GM23338 (cell line): ENCODE data around the gene KPNA6.

ENCODE experiments used
- EZH2phosphoT487 ChIP-seq: fragments of 200-600 bp; sonication (generic); IDR thresholded peaks from one replicate; pipeline ENCODE4 v1.8.1; 2018; ENCODE audit warnings: antibody characterized with exemption; ENCODE audit not compliant: unreplicated experiment
- POLR2AphosphoS5 ChIP-seq: IDR thresholded peaks from 2 replicates; pipeline ENCODE4 v1.6.1; 2016; ENCODE audit warnings: antibody characterized with exemption, low read depth
- TF ChIP-seq, protein P1 (sequence below), 2 experiments: fragments of 200-600 bp in 1 of 2; sonication (generic) in 1 of 2; conservative IDR thresholded peaks; 2 replicates each; pipeline versions ENCODE4 v1.5.1 to v1.6.1; 2016 to 2017; ENCODE audit warnings: antibody characterized with exemption in 2 of 2, low read depth in 2 of 2, mild to moderate bottlenecking in 2 of 2, moderate library complexity in 1 of 2
- TF ChIP-seq, protein P2 (sequence below): IDR thresholded peaks from one replicate; pipeline ENCODE4 v1.6.1; 2018; ENCODE audit warnings: antibody characterized with exemption; ENCODE audit not compliant: unreplicated experiment

DNA sequence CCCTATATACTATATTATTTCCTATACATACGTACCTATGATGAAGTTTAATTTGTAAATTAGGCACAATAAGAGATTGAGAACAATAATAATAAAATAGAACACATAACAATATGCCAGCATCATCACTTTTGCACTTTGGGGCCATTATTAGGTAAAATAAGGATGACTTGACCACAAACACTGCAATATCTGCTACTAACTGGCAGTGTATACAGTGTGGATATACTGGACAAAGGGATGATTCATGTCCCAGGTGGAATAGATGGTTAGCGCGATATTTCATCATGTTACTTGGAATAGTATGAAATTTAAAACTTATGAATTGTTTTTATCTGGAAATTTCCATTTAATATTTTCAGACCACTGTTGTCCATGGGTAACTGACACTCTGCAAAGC is 36.2 kb downstream of the KPNA6 start:
- TF ChIP-seq EZH2phosphoT487 (no peak), POLR2AphosphoS5 (no peak)
- TF ChIP-seq, protein P1, sequence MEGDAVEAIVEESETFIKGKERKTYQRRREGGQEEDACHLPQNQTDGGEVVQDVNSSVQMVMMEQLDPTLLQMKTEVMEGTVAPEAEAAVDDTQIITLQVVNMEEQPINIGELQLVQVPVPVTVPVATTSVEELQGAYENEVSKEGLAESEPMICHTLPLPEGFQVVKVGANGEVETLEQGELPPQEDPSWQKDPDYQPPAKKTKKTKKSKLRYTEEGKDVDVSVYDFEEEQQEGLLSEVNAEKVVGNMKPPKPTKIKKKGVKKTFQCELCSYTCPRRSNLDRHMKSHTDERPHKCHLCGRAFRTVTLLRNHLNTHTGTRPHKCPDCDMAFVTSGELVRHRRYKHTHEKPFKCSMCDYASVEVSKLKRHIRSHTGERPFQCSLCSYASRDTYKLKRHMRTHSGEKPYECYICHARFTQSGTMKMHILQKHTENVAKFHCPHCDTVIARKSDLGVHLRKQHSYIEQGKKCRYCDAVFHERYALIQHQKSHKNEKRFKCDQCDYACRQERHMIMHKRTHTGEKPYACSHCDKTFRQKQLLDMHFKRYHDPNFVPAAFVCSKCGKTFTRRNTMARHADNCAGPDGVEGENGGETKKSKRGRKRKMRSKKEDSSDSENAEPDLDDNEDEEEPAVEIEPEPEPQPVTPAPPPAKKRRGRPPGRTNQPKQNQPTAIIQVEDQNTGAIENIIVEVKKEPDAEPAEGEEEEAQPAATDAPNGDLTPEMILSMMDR (conservative IDR thresholded peaks at IDR 0.05; ENCODE audit: low read depth in 2 of 2) = no peak
- TF ChIP-seq, protein P2, sequence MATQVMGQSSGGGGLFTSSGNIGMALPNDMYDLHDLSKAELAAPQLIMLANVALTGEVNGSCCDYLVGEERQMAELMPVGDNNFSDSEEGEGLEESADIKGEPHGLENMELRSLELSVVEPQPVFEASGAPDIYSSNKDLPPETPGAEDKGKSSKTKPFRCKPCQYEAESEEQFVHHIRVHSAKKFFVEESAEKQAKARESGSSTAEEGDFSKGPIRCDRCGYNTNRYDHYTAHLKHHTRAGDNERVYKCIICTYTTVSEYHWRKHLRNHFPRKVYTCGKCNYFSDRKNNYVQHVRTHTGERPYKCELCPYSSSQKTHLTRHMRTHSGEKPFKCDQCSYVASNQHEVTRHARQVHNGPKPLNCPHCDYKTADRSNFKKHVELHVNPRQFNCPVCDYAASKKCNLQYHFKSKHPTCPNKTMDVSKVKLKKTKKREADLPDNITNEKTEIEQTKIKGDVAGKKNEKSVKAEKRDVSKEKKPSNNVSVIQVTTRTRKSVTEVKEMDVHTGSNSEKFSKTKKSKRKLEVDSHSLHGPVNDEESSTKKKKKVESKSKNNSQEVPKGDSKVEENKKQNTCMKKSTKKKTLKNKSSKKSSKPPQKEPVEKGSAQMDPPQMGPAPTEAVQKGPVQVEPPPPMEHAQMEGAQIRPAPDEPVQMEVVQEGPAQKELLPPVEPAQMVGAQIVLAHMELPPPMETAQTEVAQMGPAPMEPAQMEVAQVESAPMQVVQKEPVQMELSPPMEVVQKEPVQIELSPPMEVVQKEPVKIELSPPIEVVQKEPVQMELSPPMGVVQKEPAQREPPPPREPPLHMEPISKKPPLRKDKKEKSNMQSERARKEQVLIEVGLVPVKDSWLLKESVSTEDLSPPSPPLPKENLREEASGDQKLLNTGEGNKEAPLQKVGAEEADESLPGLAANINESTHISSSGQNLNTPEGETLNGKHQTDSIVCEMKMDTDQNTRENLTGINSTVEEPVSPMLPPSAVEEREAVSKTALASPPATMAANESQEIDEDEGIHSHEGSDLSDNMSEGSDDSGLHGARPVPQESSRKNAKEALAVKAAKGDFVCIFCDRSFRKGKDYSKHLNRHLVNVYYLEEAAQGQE = no peak
